ENCODE data around the gene ARL13B.

The ARL13B gene

GRCh38 chr3:94099311-94099710 lies 119.4 kb downstream of the ARL13B start:
- TF ChIP-seq L3MBTL2 (conservative IDR thresholded peaks at IDR 0.05) (no peak), SUZ12 (IDR thresholded peaks at IDR 0.05) (no peak), ARNT (IDR thresholded peaks at IDR 0.05) (no peak), LEF1 (IDR thresholded peaks at IDR 0.05; ENCODE audit: borderline replicate concordance) (no peak)
- no peak for DNase-seq (ENCODE audit: extremely low spot score)
- CTCF ChIA-PET, result interaction anchor here (0.6 to 1.1 kb wide), 4 partner anchors 9 to 158 kb away, joined by 3 to 4 read pairs (median 3); no protein-coding TSS in a partner anchor
- POLR2A ChIA-PET, result interaction anchor here (0.8 kb wide), 1 partner anchor 36 kb away, joined by 3 read pairs; the partner anchor contains the start of gene NSUN3

- ChIA-PET POLR2A (no interaction called here), CTCF (interaction anchor here (0.6 to 0.8 kb wide), 7 partner anchors 8 to 209 kb away, joined by 3 to 7 read pairs (median 3); no protein-coding TSS in a partner anchor)
- DNase-seq (ENCODE audit: extremely low spot score), result no peak
- TF ChIP-seq L3MBTL2 (conservative IDR thresholded peaks at IDR 0.05) (no peak), PKNOX1 (IDR thresholded peaks at IDR 0.05) (peak; percentile 21; the same call in 1 of the 2 replicates)
Observed at GRCh38 chr3:94101860-94102259, 121.9 kb downstream of the ARL13B start.

Data from HEK293T (cell line).